T47D (cell line): ENCODE data around the gene UTS2R.
A peak's percentile ranks its signal among the peaks of the same experiment; 100 is the strongest.
"Not testable (repeated sequence)": the region's sequence is repeated elsewhere in the genome, so short reads cannot be mapped to it uniquely, and the experiment has no call there.

Experiments used
- DNase-seq, 2 experiments: peaks; one replicate each; pipeline versions ENCODE4 v3.0.0 to v3.0.0-alpha.2; 2011 to 2012; ENCODE audit warnings: low read depth in 1 of 2, low spot score in 1 of 2
- JUND ChIP-seq: IDR thresholded peaks from 2 replicates; pipeline ENCODE4 v1.6.1; 2012; ENCODE audit warnings: low read depth
- in situ Hi-C: cut with HindIII; loops from 2 replicates; pipeline ENCODE4 v1.10.0; 2016; ENCODE audit warnings: low sequenced_read_pairs, low pct_unique_long_range_greater_than_20kb

UTS2R gene

GRCh38 chr17:82351254-82351712 is 20.3 kb upstream of the UTS2R start:
- no peak for DNase-seq
- no peak for TF ChIP-seq JUND
- in situ Hi-C loops: no loop called here

DNA sequence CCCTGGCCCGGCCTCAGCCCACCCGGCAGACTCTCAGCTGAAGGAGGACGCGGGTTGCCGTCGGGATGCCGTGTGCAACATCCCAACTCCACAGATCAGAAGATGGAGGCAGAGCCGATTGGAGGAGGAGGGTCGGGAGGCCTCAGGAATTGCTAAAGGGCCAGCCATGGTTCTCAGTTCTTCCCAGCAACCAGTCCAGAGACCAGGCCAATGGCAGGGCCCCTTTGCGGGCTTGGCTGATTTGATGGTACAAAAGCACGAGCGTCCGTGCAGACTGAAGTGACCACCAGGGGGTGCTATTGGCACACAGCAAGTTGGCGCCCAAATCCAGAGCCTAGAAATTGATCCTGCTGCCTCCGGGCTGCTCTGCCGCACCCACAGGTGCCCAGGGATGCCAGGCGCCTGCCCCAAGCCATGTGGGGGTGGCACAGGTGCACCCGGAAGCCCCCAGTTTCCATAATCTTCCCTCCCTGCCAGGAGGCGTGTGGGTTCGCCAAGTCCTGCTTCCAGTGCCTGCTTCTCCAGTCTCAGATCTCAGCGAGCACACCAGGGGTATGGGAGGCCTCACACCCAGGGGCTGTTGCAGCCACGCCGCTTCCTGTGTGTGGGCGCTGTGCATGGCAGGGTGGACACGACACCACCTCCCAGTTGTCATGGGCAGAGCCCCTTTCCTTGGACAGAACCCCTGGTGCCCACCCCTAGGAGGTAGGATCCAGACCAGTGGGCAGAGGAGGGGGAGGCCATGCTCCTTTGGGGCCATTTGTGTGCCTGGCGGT is 19.7 kb upstream of the UTS2R start:
- in situ Hi-C loops: no loop called here
- no peak for TF ChIP-seq JUND
- DNase-seq: peak; percentile 89 to 94

GRCh38 chr17:82353484-82353883 is 18.1 kb upstream of the UTS2R start:
- no peak for TF ChIP-seq JUND
- DNase-seq: no peak
- in situ Hi-C loops: no loop called here

- TF ChIP-seq JUND: no peak
- no peak for DNase-seq
- in situ Hi-C loops: no loop called here
These were observed 16.7 kb upstream of the UTS2R start for GRCh38 chr17:82354804-82355308.

DNA sequence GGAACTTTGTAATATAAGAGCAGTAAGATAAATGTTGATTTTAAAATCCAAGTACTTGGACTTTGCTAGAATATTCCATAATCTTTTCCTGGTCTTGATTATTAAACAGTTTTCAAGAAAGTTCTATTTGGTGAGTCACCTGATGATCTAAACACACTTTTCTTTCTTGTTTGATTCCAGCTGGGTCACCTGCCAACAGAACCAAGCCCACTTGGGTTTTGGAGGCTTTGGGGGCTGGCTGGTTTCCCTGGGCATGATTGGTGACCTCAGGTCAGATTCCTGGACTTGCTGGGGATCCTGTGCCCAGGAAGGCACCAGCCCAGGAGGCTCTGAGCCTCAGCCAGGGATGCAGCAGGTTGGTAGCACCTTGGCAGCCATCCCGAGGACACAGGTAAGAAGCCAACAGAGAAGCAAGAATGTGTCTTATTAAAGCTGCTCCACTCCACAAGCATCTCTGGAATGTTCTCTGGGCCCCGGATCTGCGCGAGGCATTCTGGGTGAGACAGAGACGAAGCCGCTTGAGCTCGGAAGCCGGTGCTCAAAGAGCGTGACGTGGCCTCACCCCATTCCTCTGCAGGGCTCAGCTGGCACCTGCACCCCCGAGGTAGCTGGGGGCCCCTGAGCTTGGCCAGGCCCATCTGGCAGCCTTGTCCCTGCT is 15.7 kb upstream of the UTS2R start:
- DNase-seq: peak; percentile 89 to 94
- in situ Hi-C loops: no loop called here
- TF ChIP-seq JUND: no peak

DNA sequence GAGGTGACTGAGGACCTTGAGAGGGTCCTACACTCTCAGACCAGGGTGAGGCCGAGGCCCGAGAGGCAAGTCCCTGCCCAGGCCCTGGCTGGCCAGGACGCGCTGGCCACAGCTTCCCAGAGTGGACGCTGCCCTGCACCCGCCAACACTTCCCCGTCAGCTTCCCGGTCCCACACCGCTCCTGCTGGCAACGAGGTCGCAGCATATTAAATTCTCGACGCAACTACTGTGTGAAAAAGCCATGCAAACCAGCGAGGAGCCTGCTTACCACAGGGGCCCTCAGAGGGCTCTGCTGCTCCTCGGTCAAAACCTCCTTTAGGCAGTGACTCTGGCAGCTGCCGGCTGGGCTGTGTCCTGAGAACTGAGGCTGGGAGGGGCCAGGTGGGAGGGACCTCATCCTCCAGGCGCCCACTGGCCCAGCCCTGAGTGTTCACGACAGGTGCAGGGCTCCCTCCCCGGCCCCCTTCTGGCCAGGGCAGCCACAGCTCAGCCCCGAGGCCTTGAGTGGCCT is 14.7 kb upstream of the UTS2R start:
- TF ChIP-seq JUND: no peak
- in situ Hi-C loops: no loop called here
- peak in 1 of 2 experiments; percentile 71 for DNase-seq

- DNase-seq: no peak
- in situ Hi-C loops: no loop called here
These were observed 14.2 kb upstream of the UTS2R start for GRCh38 chr17:82357394-82357793.

DNA sequence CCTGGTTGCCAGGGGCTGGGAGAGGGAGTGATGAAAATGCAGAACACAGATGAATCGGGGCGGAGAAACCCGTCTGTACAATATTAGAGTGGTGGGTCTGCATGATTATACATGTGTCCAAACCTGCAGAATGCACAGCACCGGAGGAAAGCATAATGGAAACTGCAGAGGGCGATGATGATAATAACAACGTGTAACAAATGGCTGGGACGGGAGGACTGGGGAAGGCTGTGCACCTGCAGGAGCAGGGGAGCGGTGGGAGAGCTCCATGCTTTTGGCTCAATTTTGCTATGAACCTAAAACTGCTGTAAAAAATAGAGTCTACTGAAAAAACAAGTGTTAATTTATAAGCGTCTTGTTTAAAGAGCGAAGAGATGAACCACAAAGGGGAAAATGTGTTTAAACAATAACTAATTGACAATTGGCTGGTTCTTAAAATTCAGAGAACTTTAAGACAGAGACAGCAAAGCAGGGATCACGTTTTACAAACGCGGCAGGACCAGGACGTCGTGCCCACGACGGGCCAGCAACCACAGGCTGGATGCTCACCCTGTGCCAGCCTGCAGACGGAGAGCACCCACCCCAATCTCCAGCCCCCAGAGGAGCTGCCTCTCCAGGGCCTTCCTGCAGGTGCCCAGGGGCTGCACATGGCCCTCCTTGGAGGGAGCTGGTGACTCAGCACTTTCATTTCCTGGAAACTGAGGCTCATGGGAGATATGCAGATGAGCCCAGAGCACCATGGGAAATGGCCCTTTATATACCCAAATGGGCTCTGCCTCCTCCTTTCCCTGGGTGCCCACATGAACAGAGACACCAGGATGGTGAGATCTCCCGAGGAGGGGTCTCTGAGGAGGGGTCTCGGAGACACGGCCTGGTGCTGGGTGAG is 12.9 kb upstream of the UTS2R start, which contains the start of gene TEX19:
TSS of gene TEX19 (plus strand) at position 783 of the 886 bp plus-strand sequence. CDS start 2,904 bp downstream, outside the sequence.
- no peak for TF ChIP-seq JUND
- DNase-seq: peak in 1 of 2 experiments; percentile 72
- in situ Hi-C loops: no loop called here

More at GRCh38 chr17:82357394-82357793, 14.2 kb upstream of the UTS2R start:
- no peak for TF ChIP-seq JUND

DNA sequence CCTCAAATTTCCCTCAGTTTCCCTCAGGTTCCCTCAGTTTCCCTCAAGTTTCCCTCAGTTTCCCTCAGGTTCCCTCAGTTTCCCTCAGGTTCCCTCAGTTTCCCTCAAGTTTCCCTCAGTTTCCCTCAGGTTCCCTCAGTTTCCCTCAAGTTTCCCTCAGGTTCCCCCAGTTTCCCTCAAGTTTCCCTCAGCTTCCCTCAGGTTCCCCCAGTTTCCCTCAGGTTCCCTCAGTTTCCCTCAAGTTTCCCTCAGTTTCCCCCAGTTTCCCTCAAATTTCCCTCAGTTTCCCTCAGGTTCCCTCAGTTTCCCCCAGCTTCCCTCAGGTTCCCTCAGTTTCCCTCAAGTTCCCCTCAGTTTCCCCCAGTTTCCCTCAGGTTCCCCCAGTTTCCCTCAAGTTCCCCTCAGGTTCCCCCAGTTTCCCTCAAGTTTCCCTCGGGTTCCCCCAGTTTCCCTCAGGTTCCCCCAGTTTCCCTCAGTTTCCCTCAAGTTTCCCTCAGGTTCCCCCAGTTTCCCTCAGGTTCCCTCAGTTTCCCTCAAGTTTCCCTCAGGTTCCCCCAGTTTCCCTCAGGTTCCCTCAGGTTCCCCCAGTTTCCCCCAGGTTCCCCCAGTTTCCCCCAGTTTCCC is 12.0 kb upstream of the UTS2R start:
- in situ Hi-C loops: not testable (repeated sequence)

GRCh38 chr17:82361885-82362633 is 9.5 kb upstream of the UTS2R start:
- TF ChIP-seq JUND: no peak
- DNase-seq: no peak
- in situ Hi-C loops: no loop called here

More for the DNA sequence above, 12.0 kb upstream of the UTS2R start:
- DNase-seq: not testable (repeated sequence)

GRCh38 chr17:82365606-82366295 is 5.8 kb upstream of the UTS2R start:
- no peak for TF ChIP-seq JUND
- no peak for DNase-seq
- in situ Hi-C loops: no loop called here
